ENCODE data around the gene TMEM179B.

Gene TMEM179B

GRCh38 chr11:62839050-62839945 is 52.1 kb downstream of the TMEM179B start, which contains the start of gene WDR74:
Gene WDR74, minus strand, starts transcription at chr11:62839590. Its CDS starts 20 bp downstream, at chr11:62839570.
- DNase-seq = peak; percentile 81

Measured in NCI-H1436 (cell line).